Nephron progenitor cell (in vitro differentiated cells): ENCODE results near the gene ACTRT2.

Experiments
- DNase-seq: peaks from one replicate; pipeline ENCODE4 v3.0.0; 2021
- H3K27ac Mint-ChIP-seq: 2 replicates; pipeline ENCODE4 v1.8.0; 2021; ENCODE audit warnings: mild to moderate bottlenecking, moderate library complexity, mixed read lengths
- H3K27me3 Mint-ChIP-seq: 2 replicates; pipeline ENCODE4 v1.8.0; 2021; ENCODE audit warnings: mild to moderate bottlenecking, low read depth, mixed read lengths; ENCODE audit not compliant: poor library complexity
- H3K36me3 Mint-ChIP-seq: 2 replicates; pipeline ENCODE4 v1.8.0; 2021; ENCODE audit warnings: low read depth, mixed read lengths
- H3K4me1 Mint-ChIP-seq: 2 replicates; pipeline ENCODE4 v1.8.0; 2021; ENCODE audit warnings: mixed read lengths
- H3K4me3 Mint-ChIP-seq: 2 replicates; pipeline ENCODE4 v1.8.0; 2021; ENCODE audit warnings: mild to moderate bottlenecking, moderate library complexity, mixed read lengths
- H3K9me3 Mint-ChIP-seq: 2 replicates; pipeline ENCODE4 v1.8.0; 2021; ENCODE audit warnings: mild to moderate bottlenecking, moderate library complexity, mixed read lengths
- TF ChIP-seq, protein P1 (sequence below): fragments of 200-600 bp; sonication (generic); IDR thresholded peaks from 2 replicates; pipeline ENCODE4 v1.5.0; 2021; ENCODE audit warnings: antibody characterized with exemption

The ACTRT2 gene

GRCh38 chr1:2979191-2980072 lies 41.8 kb upstream of the ACTRT2 start:
- H3K27ac Mint-ChIP-seq = no peak overlapping the region
- H3K9me3 Mint-ChIP-seq = peaks cover 37% of the 10 kb centered on the region
- H3K4me3 Mint-ChIP-seq = no peak overlapping the region
- H3K4me1 Mint-ChIP-seq = peaks cover 5% of the 10 kb centered on the region
- H3K27me3 Mint-ChIP-seq = peaks cover 7% of the 10 kb centered on the region
- TF ChIP-seq, protein P1, sequence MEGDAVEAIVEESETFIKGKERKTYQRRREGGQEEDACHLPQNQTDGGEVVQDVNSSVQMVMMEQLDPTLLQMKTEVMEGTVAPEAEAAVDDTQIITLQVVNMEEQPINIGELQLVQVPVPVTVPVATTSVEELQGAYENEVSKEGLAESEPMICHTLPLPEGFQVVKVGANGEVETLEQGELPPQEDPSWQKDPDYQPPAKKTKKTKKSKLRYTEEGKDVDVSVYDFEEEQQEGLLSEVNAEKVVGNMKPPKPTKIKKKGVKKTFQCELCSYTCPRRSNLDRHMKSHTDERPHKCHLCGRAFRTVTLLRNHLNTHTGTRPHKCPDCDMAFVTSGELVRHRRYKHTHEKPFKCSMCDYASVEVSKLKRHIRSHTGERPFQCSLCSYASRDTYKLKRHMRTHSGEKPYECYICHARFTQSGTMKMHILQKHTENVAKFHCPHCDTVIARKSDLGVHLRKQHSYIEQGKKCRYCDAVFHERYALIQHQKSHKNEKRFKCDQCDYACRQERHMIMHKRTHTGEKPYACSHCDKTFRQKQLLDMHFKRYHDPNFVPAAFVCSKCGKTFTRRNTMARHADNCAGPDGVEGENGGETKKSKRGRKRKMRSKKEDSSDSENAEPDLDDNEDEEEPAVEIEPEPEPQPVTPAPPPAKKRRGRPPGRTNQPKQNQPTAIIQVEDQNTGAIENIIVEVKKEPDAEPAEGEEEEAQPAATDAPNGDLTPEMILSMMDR = no peak
- no peaks in the 10 kb centered on the region for H3K36me3 Mint-ChIP-seq
- no peak for DNase-seq

DNA sequence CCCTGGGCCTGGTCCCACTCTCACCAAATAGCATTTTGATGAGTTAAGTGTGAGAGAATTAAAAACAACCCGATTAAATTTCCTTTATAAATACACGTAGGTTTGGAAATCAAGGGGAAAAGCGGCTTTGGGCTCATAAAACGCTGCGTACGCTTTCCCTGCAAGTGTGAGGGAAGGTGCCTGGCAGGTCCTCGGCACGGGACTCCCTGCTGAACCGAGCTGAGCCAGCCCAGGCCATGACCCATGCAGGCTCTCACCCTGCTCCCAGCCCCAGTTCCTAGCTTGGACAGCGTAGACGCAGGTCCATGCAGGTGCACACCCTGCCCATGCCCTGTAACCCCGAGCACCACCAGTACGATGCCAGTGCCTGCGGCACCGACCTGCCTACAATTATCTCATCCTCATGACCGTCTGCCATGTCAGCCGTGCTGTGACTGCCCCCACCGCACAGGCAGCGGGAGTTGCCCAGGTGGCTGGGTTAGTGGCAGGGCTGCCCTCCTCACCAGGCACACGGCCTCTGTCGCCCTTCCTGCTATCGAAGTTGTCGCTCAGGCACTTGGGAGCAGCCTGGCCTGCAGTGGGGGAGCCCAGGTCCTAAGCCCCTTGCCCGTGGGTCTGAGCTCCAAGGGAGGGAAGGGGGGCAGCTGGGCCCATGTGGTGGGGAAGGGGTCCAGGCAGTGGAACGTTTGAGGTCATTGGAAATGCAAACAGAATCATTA lies 41.0 kb upstream of the ACTRT2 start:
- H3K4me3 Mint-ChIP-seq = no peak overlapping the region
- H3K4me1 Mint-ChIP-seq = peaks cover 5% of the 10 kb centered on the region
- H3K9me3 Mint-ChIP-seq = peaks cover 45% of the 10 kb centered on the region
- peaks cover 7% of the 10 kb centered on the region for H3K27me3 Mint-ChIP-seq
- no peak overlapping the region for H3K27ac Mint-ChIP-seq
- no peak for DNase-seq
- H3K36me3 Mint-ChIP-seq = no peaks in the 10 kb centered on the region
- TF ChIP-seq, protein P1 = no peak

GRCh38 chr1:2980849-2981248 lies 40.4 kb upstream of the ACTRT2 start:
- Mint-ChIP-seq H3K9me3 (peaks cover 47% of the 10 kb centered on the region), H3K27ac (no peak overlapping the region), H3K36me3 (peaks cover under 1% of the 10 kb centered on the region), H3K4me1 (peaks cover 7% of the 10 kb centered on the region), H3K27me3 (peaks cover 7% of the 10 kb centered on the region), H3K4me3 (no peak overlapping the region)
- no peak for DNase-seq
- TF ChIP-seq, protein P1 = no peak

DNA sequence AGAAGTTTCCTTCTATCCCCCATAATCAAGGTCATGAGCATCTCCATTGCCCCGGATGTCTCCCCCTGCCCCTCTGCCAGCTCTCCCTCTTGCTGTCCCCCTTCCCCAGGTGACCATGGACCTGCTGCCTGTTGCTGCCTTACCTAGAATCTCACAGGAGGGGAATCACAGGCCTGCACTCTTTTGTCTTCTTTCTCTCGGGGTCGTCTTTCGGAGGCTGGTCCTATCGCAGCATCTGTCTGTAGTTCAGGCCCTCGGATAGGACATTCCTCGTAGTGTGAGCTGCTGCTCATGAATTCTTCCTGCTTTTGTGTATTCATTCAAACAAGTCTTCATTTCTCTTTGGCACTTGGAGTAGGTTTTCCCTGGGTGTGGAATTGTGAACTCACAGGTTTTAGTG lies 39.9 kb upstream of the ACTRT2 start:
- no peak for DNase-seq
- Mint-ChIP-seq H3K27ac (no peak overlapping the region), H3K4me1 (peaks cover 12% of the 10 kb centered on the region), H3K36me3 (peaks cover 6% of the 10 kb centered on the region), H3K9me3 (peaks cover 48% of the 10 kb centered on the region), H3K4me3 (no peak overlapping the region), H3K27me3 (peaks cover 7% of the 10 kb centered on the region)
- TF ChIP-seq, protein P1 = no peak

DNA sequence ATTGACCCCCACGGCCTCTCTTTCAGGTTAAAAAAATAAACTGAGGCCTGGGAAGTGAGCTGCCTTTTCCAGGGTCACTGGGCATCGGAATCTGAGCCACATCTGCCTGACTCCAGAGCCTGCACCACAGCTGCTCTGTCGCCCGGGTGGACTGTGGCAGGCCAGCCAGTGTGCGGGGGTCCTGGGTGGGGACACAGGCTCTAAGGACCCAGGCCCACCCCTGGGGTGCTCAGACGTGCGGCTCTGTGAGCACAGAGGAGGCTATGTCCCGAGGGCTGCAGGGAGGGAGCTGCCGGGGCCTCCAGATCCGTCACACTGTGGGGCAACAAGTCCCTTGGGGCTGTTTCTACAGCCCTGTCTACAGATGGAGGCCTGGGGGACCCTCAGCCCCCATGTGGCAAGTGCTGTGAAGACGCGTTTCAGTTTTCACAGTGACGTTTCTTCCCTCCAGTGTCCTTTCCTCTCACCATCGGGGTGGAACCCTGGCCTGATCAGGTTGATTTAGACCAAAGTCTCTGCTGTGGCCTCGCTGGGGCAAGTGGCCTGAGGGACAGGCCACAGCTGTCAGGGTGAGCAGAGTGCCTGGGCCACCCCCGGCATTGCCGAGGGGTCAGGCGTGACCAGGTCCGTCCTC lies 39.2 kb upstream of the ACTRT2 start:
- DNase-seq = no peak

More for the DNA sequence above, 39.2 kb upstream of the ACTRT2 start:
- no peak overlapping the region for H3K27ac Mint-ChIP-seq
- H3K9me3 Mint-ChIP-seq = peaks cover 52% of the 10 kb centered on the region
- H3K4me1 Mint-ChIP-seq = peaks cover 13% of the 10 kb centered on the region
- TF ChIP-seq, protein P1 = no peak
- H3K27me3 Mint-ChIP-seq = peaks cover 9% of the 10 kb centered on the region
- no peak overlapping the region for H3K4me3 Mint-ChIP-seq
- peaks cover 6% of the 10 kb centered on the region for H3K36me3 Mint-ChIP-seq
